GM12878 (cell line): ENCODE measurements around the gene PAPLN. TPM values are rescaled to one million over a fixed set of nuclear protein-coding genes. Genes with fewer than 3 reads are reported as not detected.

Experiments
- ATAC-seq: fragments of 200-7000 bp; cut with Tn5 transposase; 3 replicates; pipeline ENCODE4 v1.9.1; 2020; ENCODE audit warnings: mild to moderate bottlenecking, moderate library complexity
- BruUV-seq: library from RNA; stranded (reverse); fragments of 400-500 nt; replicated peaks from 2 replicates; lab custom pipeline; 2021; lab: Mats Ljungman, UMichigan
- CTCF ChIA-PET: fragments of 300-600 bp; sonication (Branson Sonifier 250); formaldehyde crosslinking; extraction: SDS; loops from one replicate; lab custom pipeline; 2021; ENCODE audit warnings: inconsistent platforms; lab: Yijun Ruan, JAX
- POLR2A ChIA-PET: fragments of 350-600 bp; formaldehyde crosslinking; extraction: SDS; loops from one replicate; lab custom pipeline; 2021; ENCODE audit warnings: inconsistent platforms; lab: Charles Lee
- RAD21 ChIA-PET: fragments of 300-600 bp; sonication (Branson Sonifier 250); formaldehyde crosslinking; loops from one replicate; lab custom pipeline; 2023; ENCODE audit warnings: antibody characterized with exemption; ENCODE audit not compliant: unreplicated experiment; lab: Charles Lee
- SMC1A ChIA-PET: fragments of 300-600 bp; sonication (Branson Sonifier 250); formaldehyde crosslinking; loops from one replicate; lab custom pipeline; 2023; ENCODE audit not compliant: unreplicated experiment, uncharacterized antibody; lab: Charles Lee
- DNase-seq: peaks from one replicate; pipeline ENCODE4 v3.0.0-alpha.2; 2011; ENCODE audit warnings: low read depth, low spot score
- FAIRE-seq: peaks from 3 replicates; lab custom pipeline; 2011; peaks lifted over from hg19 to GRCh38; lab: Jason Lieb, UNC
- H2AFZ ChIP-seq: 2 replicates; pipeline ENCODE4 v1.6.0; 2011; ENCODE audit warnings: low read depth, low read length, control low read depth; ENCODE audit not compliant: control insufficient read depth
- H3K27ac ChIP-seq: 2 replicates; pipeline ENCODE4 v1.5.1; 2011; ENCODE audit warnings: control low read depth; ENCODE audit not compliant: control insufficient read depth, insufficient read depth
- H3K27me3 ChIP-seq, 2 experiments: replicated peaks in 1 of 2; 2 replicates each; pipeline versions ENCODE4 v1.6.0 to v1.6.1; 2011; ENCODE audit warnings: low read length in 1 of 2; ENCODE audit not compliant: control insufficient read depth in 2 of 2, insufficient read depth in 2 of 2
- H3K36me3 ChIP-seq, 2 experiments: 2 replicates each; pipeline ENCODE4 v1.5.1; 2011; ENCODE audit warnings: low read length in 1 of 2; ENCODE audit not compliant: control insufficient read depth in 2 of 2, insufficient read depth in 2 of 2
- H3K4me1 ChIP-seq: 2 replicates; pipeline ENCODE4 v1.6.1; 2011; ENCODE audit warnings: mild to moderate bottlenecking, low read length, moderate library complexity, mixed read lengths; ENCODE audit not compliant: control insufficient read depth, insufficient read depth
- H3K4me2 ChIP-seq: 2 replicates; pipeline ENCODE4 v1.6.0; 2011; ENCODE audit warnings: control low read depth; ENCODE audit not compliant: control insufficient read depth, insufficient read depth
- H3K4me3 ChIP-seq: fragments of 200-600 bp; sonication (generic); 2 replicates; pipeline ENCODE4 v1.5.1; 2016
- H3K79me2 ChIP-seq: 2 replicates; pipeline ENCODE4 v1.6.0; 2011; ENCODE audit warnings: low read length; ENCODE audit not compliant: control insufficient read depth, insufficient read depth
- H3K9ac ChIP-seq: 2 replicates; pipeline ENCODE4 v1.8.0; 2011; ENCODE audit warnings: low read length, control low read depth, mixed read lengths; ENCODE audit not compliant: control insufficient read depth, insufficient read depth
- H3K9me3 ChIP-seq: replicated peaks from 3 replicates; pipeline ENCODE4 v1.5.1; 2011; ENCODE audit warnings: mild to moderate bottlenecking, low read length; ENCODE audit not compliant: control insufficient read depth, insufficient read depth
- H4K20me1 ChIP-seq: 2 replicates; pipeline ENCODE4 v1.6.0; 2011; ENCODE audit not compliant: control insufficient read depth, insufficient read depth
- BHLHE40 ChIP-seq, 2 experiments: fragments of 450-650 bp in 1 of 2; IDR thresholded peaks; 2 replicates each; pipeline ENCODE4 v1.6.1; 2011 to 2017; ENCODE audit warnings: low read depth in 2 of 2, borderline replicate concordance in 1 of 2, improper control_type of control experiment in 1 of 2, low read length in 1 of 2, mild to moderate bottlenecking in 1 of 2
- CEBPB ChIP-seq, 2 experiments: fragments of 150-350 bp in 1 of 2; IDR thresholded peaks; 2 replicates each; pipeline ENCODE4 v1.6.1; 2012 to 2014; ENCODE audit warnings: low read depth in 2 of 2, low read length in 2 of 2, borderline replicate concordance in 1 of 2, inconsistent platforms in 1 of 2
- CHD1 ChIP-seq: IDR thresholded peaks from 2 replicates; pipeline ENCODE4 v1.6.1; 2012; ENCODE audit warnings: low read depth, low read length, improper control_type of control experiment
- CREB1 ChIP-seq: IDR thresholded peaks from 2 replicates; pipeline ENCODE4 v1.6.1; 2012; ENCODE audit warnings: low read depth, mild to moderate bottlenecking, inconsistent platforms
- HCFC1 ChIP-seq: fragments of 150-350 bp; IDR thresholded peaks from 2 replicates; pipeline ENCODE4 v1.6.1; 2014; ENCODE audit warnings: low read length
- NR2F1 ChIP-seq: fragments of 450-650 bp; conservative IDR thresholded peaks from 2 replicates; pipeline ENCODE4 v1.6.1; 2017; ENCODE audit warnings: mild to moderate bottlenecking
- POLR2A ChIP-seq: IDR thresholded peaks from 2 replicates; pipeline ENCODE4 v1.6.1; 2011; ENCODE audit warnings: low read depth, mild to moderate bottlenecking, low read length
- ZNF384 ChIP-seq: IDR thresholded peaks from 2 replicates; pipeline ENCODE4 v1.6.1; 2012; ENCODE audit warnings: low read depth, mild to moderate bottlenecking, low read length, improper control_type of control experiment, borderline replicate concordance
- WGBS: methylation state at CpG from one replicate; pipeline ENCODE4 v1.1.6; 2016; ENCODE audit warnings: low lambda C conversion rate; ENCODE audit not compliant: insufficient replicate concordance, insufficient coverage; ENCODE audit errors: missing lambda C conversion rate; 5-methylcytosine and 5-hydroxymethylcytosine counted together
- in situ Hi-C: fragments of 300-500 bp; cut with MboI; formaldehyde crosslinking; loops from 9 replicates; pipeline ENCODE4 v1.14.3; 2018; ENCODE audit warnings: mixed read lengths
- intact Hi-C: fragments of 100-400 bp; cut with micrococcal nuclease; formaldehyde crosslinking; loops from one replicate; pipeline ENCODE4 v1.14.2; 2022; ENCODE audit not compliant: unreplicated experiment
- polyA plus RNA-seq, 11 experiments: library from polyadenylated mRNA; depleted of rRNA in 4 of 11; unstranded in 6 of 11; stranded (reverse) in 5 of 11; fragments of >200 nt; fragmentation: Nextera tagmentation in 4 of 11; fragmentation: Illumina TruSeq in 1 of 11; extraction: Ambion mirVana in 4 of 11; extraction: Trizol in 1 of 11; gene quantifications; 1 replicate in 1 of 11; 2 replicates in 10 of 11; pipeline versions ENCODE4 v1.2.1 to v1.2.3, GENCODE V29; 2011 to 2016; ENCODE audit warnings: inconsistent platforms in 2 of 11, missing spikeins in 2 of 11, low read depth in 1 of 11
- total RNA-seq, 4 experiments: library from RNA; depleted of rRNA in 3 of 4; stranded (reverse); fragments of >200 nt in 3 of 4; fragmentation: Illumina TruSeq in 1 of 4; extraction: Trizol in 1 of 4; gene quantifications; 2 replicates each; pipeline versions ENCODE4 v1.2.1 to v1.2.3, GENCODE V29; 2013 to 2021

PAPLN gene
- total and polyA plus RNA-seq, 10 of the 15 experiments (the other 5 are each of a cell fraction or from before 2014, with no cell fraction given), result 1.8 to 19.8 (median 7.4) TPM

- no peak overlapping the region for H2AFZ ChIP-seq
- no peaks in the 10 kb centered on the region for H3K79me2 ChIP-seq
- no peak overlapping the region for H3K27ac ChIP-seq
- in situ Hi-C loops, result no loop called here
- no peak for ATAC-seq
- H3K36me3 ChIP-seq, result peaks cover 10 to 14% of the 10 kb centered on the region in 2 experiments
- ChIA-PET POLR2A (no interaction called here), RAD21 (interaction anchor here (1.2 kb wide), 1 partner anchor 188 kb away, joined by 4 read pairs; no protein-coding TSS in a partner anchor)
- 77% methylated on average over 12 of the region's 12 CpGs for WGBS
- DNase-seq, result no peak
- H3K4me3 ChIP-seq, result no peak overlapping the region
- no peak overlapping the region for H3K4me2 ChIP-seq
- TF ChIP-seq CHD1 (no peak), CREB1 (no peak), NR2F1 (no peak), ZNF384 (no peak), CEBPB (IDR thresholded peaks at IDR 0.05; ENCODE audit: borderline replicate concordance in 1 of 2, low read depth in 2 of 2, low read length in 2 of 2) (no peak), POLR2A (no peak), BHLHE40 (IDR thresholded peaks at IDR 0.05; ENCODE audit: borderline replicate concordance in 1 of 2, low read depth in 2 of 2, low read length in 1 of 2) (no peak), HCFC1 (no peak)
- TF ChIP-seq, all 136 proteins: peak for 0
- no peak for FAIRE-seq
- Histone ChIP-seq H3K4me1 (no peaks in the 10 kb centered on the region), H3K27me3 (no peaks in the 10 kb centered on the region), H3K9me3 (no peaks in the 10 kb centered on the region), H3K9ac (no peak overlapping the region), H4K20me1 (no peaks in the 10 kb centered on the region)
- BruUV-seq, result no TSS peak
- CTCF ChIA-PET, result interaction anchor here (1.0 kb wide), 1 partner anchor 111 kb away, joined by 4 read pairs; no protein-coding TSS in a partner anchor
- intact Hi-C loops, result no loop called here
- SMC1A ChIA-PET, result interaction anchor here (0.5 kb wide), 1 partner anchor 213 kb away, joined by 3 read pairs; no protein-coding TSS in a partner anchor
These were observed 46.5 kb downstream of the PAPLN start for GRCh38 chr14:73283608-73284379.
